DND-41 (cell line): ENCODE results near the gene SUN2.
A peak's percentile ranks its signal among the peaks of the same experiment; 100 is the strongest.

Experiments used
- ATAC-seq: fragments of 200-7000 bp; cut with Tn5 transposase; 3 replicates; pipeline ENCODE4 v1.9.1; 2021; ENCODE audit warnings: low read depth; ENCODE audit not compliant: insufficient read depth
- DNase-seq: peaks from one replicate; pipeline ENCODE4 v3.0.0-alpha.2; 2020
- H2AFZ ChIP-seq: 2 replicates; pipeline ENCODE4 v1.6.0; 2012; ENCODE audit warnings: low read depth, low read length
- H3K27ac ChIP-seq: 2 replicates; pipeline ENCODE4 v1.5.1; 2012; ENCODE audit warnings: low read length, inconsistent platforms
- H3K27me3 ChIP-seq: fragments of 200-600 bp; sonication (generic); 2 replicates; pipeline ENCODE4 v1.6.0; 2012; ENCODE audit warnings: low read length, mild to moderate bottlenecking, inconsistent platforms; ENCODE audit not compliant: insufficient read depth, poor library complexity
- H3K36me3 ChIP-seq: 2 replicates; pipeline ENCODE4 v1.5.1; 2012; ENCODE audit warnings: low read length, inconsistent platforms; ENCODE audit not compliant: insufficient read depth
- H3K4me1 ChIP-seq: 2 replicates; pipeline ENCODE4 v1.5.1; 2012; ENCODE audit warnings: mild to moderate bottlenecking, low read length; ENCODE audit not compliant: insufficient read depth
- H3K4me2 ChIP-seq: 2 replicates; pipeline ENCODE4 v1.6.0; 2012; ENCODE audit warnings: mild to moderate bottlenecking, moderate library complexity, low read length, inconsistent platforms; ENCODE audit not compliant: insufficient read depth
- H3K4me3 ChIP-seq, 2 experiments: fragments of 200-600 bp in 1 of 2; shearing (Covaris generic) in 1 of 2; 2 replicates each; pipeline ENCODE4 v1.5.1; 2012 to 2016; ENCODE audit warnings: inconsistent platforms in 2 of 2, low read length in 2 of 2, mild to moderate bottlenecking in 2 of 2, low read depth in 1 of 2, moderate library complexity in 1 of 2
- H3K79me2 ChIP-seq: 2 replicates; pipeline ENCODE4 v1.6.0; 2012; ENCODE audit warnings: low read length, inconsistent platforms; ENCODE audit not compliant: insufficient read depth
- H3K9ac ChIP-seq: 2 replicates; pipeline ENCODE4 v1.6.0; 2012; ENCODE audit warnings: low read depth, mild to moderate bottlenecking, inconsistent platforms, low read length, moderate library complexity
- H3K9me3 ChIP-seq: 2 replicates; pipeline ENCODE4 v1.5.1; 2012; ENCODE audit warnings: low read length, moderate library complexity, mild to moderate bottlenecking, inconsistent platforms; ENCODE audit not compliant: insufficient read depth, severe bottlenecking
- H4K20me1 ChIP-seq: 2 replicates; pipeline ENCODE4 v1.6.0; 2012; ENCODE audit warnings: low read length; ENCODE audit not compliant: insufficient read depth
- EZH2 ChIP-seq: IDR thresholded peaks from 3 replicates; pipeline ENCODE4 v1.6.1; 2012; ENCODE audit warnings: borderline replicate concordance, low read depth, mild to moderate bottlenecking, moderate library complexity, low read length, inconsistent platforms; ENCODE audit not compliant: severe bottlenecking
- TF ChIP-seq, protein P1 (sequence below): IDR thresholded peaks from 2 replicates; pipeline ENCODE4 v1.5.1; 2012; ENCODE audit warnings: borderline replicate concordance, low read length, moderate library complexity, mild to moderate bottlenecking; ENCODE audit not compliant: poor library complexity, severe bottlenecking; ENCODE audit errors: extremely low read depth

SUN2 gene

GRCh38 chr22:38705235-38706100 is 50.3 kb downstream of the SUN2 start, which contains the start of gene GTPBP1:
Gene GTPBP1, plus strand, starts transcription at chr22:38705944. Its CDS starts 12 bp downstream, at chr22:38705956.
- ATAC-seq (peak; percentile 87), DNase-seq (peak; percentile 99)
- Histone ChIP-seq H3K9ac (peak within 1 kb of the TSS; percentile 84), H3K4me3 (peak within 1 kb of the TSS; percentile 67 to 69), H4K20me1 (peaks cover 41% of the 10 kb centered on the region), H3K4me1 (peaks cover 47% of the 10 kb centered on the region), H3K9me3 (no peaks in the 10 kb centered on the region), H3K27ac (peak within 1 kb of the TSS; percentile 89), H3K79me2 (peaks cover 57% of the 10 kb centered on the region), H3K36me3 (peaks cover 32% of the 10 kb centered on the region), H3K4me2 (peak within 1 kb of the TSS; percentile 76), H2AFZ (peak within 1 kb of the TSS; percentile 89), H3K27me3 (no peaks in the 10 kb centered on the region)
- no peak for TF ChIP-seq EZH2
- TF ChIP-seq, protein P1, sequence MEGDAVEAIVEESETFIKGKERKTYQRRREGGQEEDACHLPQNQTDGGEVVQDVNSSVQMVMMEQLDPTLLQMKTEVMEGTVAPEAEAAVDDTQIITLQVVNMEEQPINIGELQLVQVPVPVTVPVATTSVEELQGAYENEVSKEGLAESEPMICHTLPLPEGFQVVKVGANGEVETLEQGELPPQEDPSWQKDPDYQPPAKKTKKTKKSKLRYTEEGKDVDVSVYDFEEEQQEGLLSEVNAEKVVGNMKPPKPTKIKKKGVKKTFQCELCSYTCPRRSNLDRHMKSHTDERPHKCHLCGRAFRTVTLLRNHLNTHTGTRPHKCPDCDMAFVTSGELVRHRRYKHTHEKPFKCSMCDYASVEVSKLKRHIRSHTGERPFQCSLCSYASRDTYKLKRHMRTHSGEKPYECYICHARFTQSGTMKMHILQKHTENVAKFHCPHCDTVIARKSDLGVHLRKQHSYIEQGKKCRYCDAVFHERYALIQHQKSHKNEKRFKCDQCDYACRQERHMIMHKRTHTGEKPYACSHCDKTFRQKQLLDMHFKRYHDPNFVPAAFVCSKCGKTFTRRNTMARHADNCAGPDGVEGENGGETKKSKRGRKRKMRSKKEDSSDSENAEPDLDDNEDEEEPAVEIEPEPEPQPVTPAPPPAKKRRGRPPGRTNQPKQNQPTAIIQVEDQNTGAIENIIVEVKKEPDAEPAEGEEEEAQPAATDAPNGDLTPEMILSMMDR, result no peak

DNA sequence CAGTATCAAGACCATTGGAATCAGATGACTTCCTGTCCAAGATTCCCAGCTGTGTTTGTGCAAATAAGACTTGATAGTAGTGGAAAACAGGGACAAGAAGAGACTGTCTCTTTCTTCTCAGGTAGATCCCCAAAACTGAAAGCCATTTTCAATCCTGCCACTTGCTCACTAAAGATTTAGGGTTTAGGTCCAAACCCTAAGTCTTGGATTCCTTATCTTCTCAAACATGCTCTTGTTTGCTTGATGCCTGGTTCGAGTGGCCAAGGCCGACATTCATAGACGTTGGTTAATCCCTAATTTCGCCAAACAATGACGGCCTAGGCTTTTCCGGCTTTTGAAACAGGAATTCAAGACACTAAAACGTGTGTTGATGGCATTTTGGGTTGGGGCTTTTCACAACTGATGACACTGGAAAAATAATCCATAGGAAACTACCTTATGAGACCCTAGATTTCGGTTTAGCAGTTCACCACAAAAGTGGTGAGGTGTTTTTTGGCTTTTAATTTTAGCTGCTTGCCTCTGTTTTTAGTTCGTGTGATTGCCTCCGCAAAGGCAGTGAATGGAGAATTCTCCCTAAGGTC is 51.1 kb downstream of the SUN2 start:
- no peak for TF ChIP-seq EZH2
- TF ChIP-seq, protein P1, result no peak
- Histone ChIP-seq H3K36me3 (peaks cover 26% of the 10 kb centered on the region), H3K9ac (peak overlapping the region; percentile 59), H3K27ac (peak overlapping the region; percentile 89), H3K9me3 (no peaks in the 10 kb centered on the region), H3K4me2 (peak overlapping the region; percentile 69), H3K4me1 (peaks cover 50% of the 10 kb centered on the region), H3K4me3 (peak overlapping the region; percentile 17 to 59; a peak in 3 of 4 replicates), H4K20me1 (peaks cover 37% of the 10 kb centered on the region), H3K79me2 (peaks cover 57% of the 10 kb centered on the region), H3K27me3 (no peaks in the 10 kb centered on the region), H2AFZ (peak overlapping the region; percentile 89)
- DNase-seq (no peak), ATAC-seq (no peak)

DNA sequence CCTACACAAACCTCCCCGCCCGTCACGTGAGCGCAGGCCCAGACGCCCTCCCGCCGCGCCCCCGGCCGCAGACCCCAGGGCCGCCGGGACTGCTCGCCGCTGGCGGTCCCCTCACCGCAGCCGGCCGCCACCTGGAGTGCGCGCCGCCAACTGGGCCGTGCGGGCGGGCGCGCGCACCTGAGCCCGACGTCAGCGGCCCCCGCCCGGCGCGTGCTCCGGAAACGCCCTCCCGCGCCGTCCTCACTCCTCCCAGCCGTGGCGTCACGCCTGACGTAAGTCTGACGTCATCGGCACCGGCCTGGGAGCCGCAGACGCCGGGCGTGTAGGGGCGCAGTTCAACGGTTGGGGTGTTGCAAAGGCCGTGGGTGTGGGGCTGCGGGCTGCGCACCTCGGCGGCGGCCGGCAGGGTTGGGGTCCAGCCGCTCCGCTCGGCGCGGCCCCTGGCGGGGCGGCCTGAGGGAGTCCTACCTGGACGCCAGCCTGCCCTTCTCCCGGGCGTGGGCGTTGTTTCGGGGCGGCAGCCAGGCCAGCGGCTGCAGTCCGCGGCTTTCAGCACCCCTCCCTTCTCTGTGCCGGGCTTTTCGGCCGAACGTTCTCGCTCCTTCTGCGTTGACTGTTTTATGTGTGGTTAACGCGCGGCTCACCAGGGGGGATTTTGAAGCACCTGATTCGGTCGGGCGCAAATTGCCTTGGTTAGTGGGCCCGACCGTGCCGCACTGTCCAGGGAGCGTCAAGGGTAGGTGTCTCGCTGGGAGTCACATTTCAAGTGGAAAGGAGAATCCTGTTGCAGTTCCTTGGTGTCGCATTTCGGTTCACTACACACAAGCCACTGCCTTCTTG is 54.8 kb downstream of the SUN2 start, which contains the start of gene JOSD1:
TSS of gene JOSD1 (minus strand) at position 155 of the 840 bp plus-strand sequence. CDS start 956 bp downstream, outside the sequence.
- TF ChIP-seq EZH2, result no peak
- TF ChIP-seq, protein P1, result peak; percentile 15
- H3K9ac ChIP-seq, result peak within 1 kb of the TSS; percentile 90
- H3K4me2 ChIP-seq, result peak within 1 kb of the TSS; percentile 90
- peak within 1 kb of the TSS; percentile 87 for H2AFZ ChIP-seq
- peak within 1 kb of the TSS; percentile 84 for H3K27ac ChIP-seq
- peaks cover 10% of the 10 kb centered on the region for H3K36me3 ChIP-seq
- H3K27me3 ChIP-seq, result no peaks in the 10 kb centered on the region
- ATAC-seq (peak; percentile 6; the same call in 2 of the 3 replicates), DNase-seq (peak; percentile 93)
- H3K79me2 ChIP-seq, result peaks cover 57% of the 10 kb centered on the region
- peaks cover 59% of the 10 kb centered on the region for H3K4me1 ChIP-seq
- H3K9me3 ChIP-seq, result no peaks in the 10 kb centered on the region
- H3K4me3 ChIP-seq, result peak within 1 kb of the TSS; percentile 80
- H4K20me1 ChIP-seq, result peaks cover 10% of the 10 kb centered on the region; the same call in 1 of the 2 replicates
